ENCODE data around the gene TDRD10. TPM values are rescaled to one million over a fixed set of nuclear protein-coding genes. Genes with fewer than 3 reads are reported as not detected.

TDRD10 gene
- total and polyA plus RNA-seq, 8 donors, result 0.13 to 4.7 (median 0.39) TPM

- ATAC-seq, result no peak
- Histone ChIP-seq H3K4me3 (no peak overlapping the region), H3K9me3 (no peaks in the 10 kb centered on the region), H3K27ac (no peak overlapping the region), H3K4me1 (peaks cover 16 to 23% (median 18%) of the 10 kb centered on the region in 3 donors), H3K36me3 (peaks cover 26 to 67% (median 46%) of the 10 kb centered on the region in 3 donors), H3K27me3 (no peaks in the 10 kb centered on the region)
- DNase-seq, result no peak
- TF ChIP-seq, protein P1, sequence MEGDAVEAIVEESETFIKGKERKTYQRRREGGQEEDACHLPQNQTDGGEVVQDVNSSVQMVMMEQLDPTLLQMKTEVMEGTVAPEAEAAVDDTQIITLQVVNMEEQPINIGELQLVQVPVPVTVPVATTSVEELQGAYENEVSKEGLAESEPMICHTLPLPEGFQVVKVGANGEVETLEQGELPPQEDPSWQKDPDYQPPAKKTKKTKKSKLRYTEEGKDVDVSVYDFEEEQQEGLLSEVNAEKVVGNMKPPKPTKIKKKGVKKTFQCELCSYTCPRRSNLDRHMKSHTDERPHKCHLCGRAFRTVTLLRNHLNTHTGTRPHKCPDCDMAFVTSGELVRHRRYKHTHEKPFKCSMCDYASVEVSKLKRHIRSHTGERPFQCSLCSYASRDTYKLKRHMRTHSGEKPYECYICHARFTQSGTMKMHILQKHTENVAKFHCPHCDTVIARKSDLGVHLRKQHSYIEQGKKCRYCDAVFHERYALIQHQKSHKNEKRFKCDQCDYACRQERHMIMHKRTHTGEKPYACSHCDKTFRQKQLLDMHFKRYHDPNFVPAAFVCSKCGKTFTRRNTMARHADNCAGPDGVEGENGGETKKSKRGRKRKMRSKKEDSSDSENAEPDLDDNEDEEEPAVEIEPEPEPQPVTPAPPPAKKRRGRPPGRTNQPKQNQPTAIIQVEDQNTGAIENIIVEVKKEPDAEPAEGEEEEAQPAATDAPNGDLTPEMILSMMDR (IDR thresholded peaks at IDR 0.05), result no peak
- no peak for FAIRE-seq
- intact Hi-C loops (cut with DNase I), result loop anchor here in 1 of 3 donors (10.0 kb wide), 1 partner anchor 331 kb away; no protein-coding TSS in a partner anchor
- 68 to 72% methylated on average over 12 of the region's 12 CpGs for WGBS, 2 donors
Observed at GRCh38 chr1:154553056-154554030, 51.3 kb downstream of the TDRD10 start.

DNA sequence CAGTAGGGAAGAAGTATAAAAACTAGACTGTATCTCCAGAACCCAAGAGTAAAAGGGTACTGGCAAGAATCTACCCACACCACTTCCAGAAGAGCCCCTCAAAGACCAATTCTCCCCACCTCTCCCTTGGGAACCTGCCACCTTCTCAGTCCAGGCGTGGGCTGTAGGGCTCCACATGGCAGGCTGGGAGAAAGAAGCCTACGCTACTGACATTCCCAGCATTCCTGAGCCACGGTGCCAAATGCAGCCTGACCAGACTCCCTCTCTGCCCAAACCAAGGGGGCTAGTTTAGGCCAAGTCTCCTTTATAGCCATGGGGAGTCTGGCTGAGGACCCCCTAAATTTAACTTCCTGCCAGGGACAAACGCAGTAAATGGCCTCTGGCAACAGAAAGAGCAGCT is 54.4 kb downstream of the TDRD10 start:
- H3K4me3 ChIP-seq, result peak overlapping the region in 3 of 4 donors; percentile 88 to 90 (median 88)
- ATAC-seq (no peak), DNase-seq (no peak), FAIRE-seq (no peak)
- H3K27ac ChIP-seq, result no peak overlapping the region
- peaks cover 23 to 43% (median 27%) of the 10 kb centered on the region in 3 donors for H3K36me3 ChIP-seq
- H3K4me1 ChIP-seq, result peaks cover 8 to 12% (median 12%) of the 10 kb centered on the region in 3 donors
- no peaks in the 10 kb centered on the region for H3K27me3 ChIP-seq
- TF ChIP-seq, protein P1 (IDR thresholded peaks at IDR 0.05), result no peak
- H3K9me3 ChIP-seq, result no peaks in the 10 kb centered on the region
- intact Hi-C loops (cut with DNase I), result loop anchor here in 1 of 3 donors (10.0 kb wide), 1 partner anchor 328 kb away; no protein-coding TSS in a partner anchor
- 10 to 22% methylated on average over 4 of the region's 4 CpGs for WGBS, 2 donors

DNA sequence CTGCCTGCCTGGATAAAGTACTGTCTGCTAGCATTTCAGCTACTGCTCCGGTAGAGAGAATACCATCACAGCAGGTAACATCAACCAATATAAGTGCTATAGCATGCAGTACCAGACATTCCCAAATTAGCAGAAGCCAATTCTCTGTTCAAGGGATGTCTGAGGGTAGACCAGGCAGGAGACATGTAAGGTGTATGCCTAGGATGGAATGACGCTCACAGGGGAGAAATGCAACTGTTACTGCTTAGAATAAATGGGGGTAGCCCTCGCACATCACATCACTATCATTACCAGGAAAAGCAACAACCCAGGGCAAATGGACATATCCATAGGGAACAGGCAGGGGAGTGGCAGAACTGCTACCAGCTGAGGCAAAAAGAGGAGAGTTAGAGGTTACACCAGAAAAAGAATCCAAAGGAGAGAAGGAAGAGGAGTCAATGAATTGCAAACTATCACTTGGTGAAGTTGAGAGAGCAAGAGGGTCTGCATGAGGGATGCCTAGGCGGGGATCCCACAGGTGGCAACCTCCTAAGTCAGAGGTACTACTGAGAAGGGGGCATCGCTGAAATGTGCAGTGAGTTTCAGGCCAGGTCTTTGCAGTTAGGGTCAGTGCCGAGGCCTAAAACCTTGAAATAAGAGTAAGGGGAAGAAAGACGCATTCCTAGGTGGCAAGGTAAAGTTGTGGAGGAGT is 55.4 kb downstream of the TDRD10 start:
- H3K9me3 ChIP-seq, result no peaks in the 10 kb centered on the region
- H3K27ac ChIP-seq, result peak overlapping the region in 1 of 4 donors; percentile 66
- H3K4me3 ChIP-seq, result peak overlapping the region; percentile 88 to 91 (median 89)
- FAIRE-seq (no peak), DNase-seq (no peak), ATAC-seq (no peak)
- TF ChIP-seq, protein P1 (IDR thresholded peaks at IDR 0.05), result no peak
- H3K27me3 ChIP-seq, result no peaks in the 10 kb centered on the region
- intact Hi-C loops (cut with DNase I), result loop anchor here in 1 of 3 donors (10.0 kb wide), 1 partner anchor 327 kb away; no protein-coding TSS in a partner anchor
- H3K36me3 ChIP-seq, result peaks cover 17 to 33% (median 18%) of the 10 kb centered on the region in 3 donors
- 4% methylated on average over 7 of the region's 7 CpGs for WGBS, 2 donors
- H3K4me1 ChIP-seq, result peaks cover 8 to 12% (median 12%) of the 10 kb centered on the region in 3 donors

DNA sequence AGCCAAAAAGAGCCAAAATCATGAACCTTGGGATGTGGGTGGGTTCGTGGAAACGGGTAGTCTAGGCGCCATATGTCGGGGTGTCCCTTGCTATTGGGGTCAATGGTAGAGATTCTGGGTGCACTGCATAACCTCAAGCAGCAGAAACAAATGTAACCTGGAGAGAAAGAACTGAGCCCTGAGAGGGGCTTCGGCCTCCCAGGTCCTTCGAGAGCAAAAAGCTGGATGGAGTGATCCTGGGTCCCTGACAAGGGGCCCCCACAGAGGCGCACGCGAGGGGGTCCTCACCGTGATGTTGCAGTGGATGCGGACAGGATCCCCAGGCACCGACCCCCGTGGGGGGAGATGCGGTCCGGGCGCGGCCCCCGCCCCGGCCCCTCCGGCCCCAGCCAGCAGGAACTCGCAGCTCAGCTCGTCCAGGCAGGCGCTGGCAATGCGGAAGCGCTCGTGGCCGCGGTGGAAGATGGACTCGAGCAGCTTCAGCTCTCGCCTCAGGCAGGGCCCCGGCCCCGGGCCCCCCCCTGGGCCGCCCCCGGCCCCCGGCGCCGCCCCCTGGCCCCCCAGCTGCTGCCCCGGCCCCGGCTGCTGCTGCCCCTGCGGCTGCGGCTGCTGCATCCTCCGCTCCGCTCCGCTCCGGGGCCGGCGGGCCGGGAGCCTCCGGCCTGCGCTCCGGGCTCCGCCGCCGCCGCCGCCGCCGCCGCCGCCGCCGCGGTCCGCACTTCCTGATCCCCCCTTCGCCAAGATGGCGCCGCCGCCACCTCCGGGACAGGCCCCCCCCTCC is 56.1 kb downstream of the TDRD10 start, which contains the start of gene UBE2Q1:
Gene UBE2Q1 (minus strand): TSS at position 724 of the 781 bp plus-strand sequence. CDS start 109 bp downstream, at position 615.
- intact Hi-C loops (cut with DNase I), result loop anchor here in 1 of 3 donors (10.0 kb wide), 1 partner anchor 327 kb away; no protein-coding TSS in a partner anchor
- WGBS, 2 donors, result 1 to 2% methylated on average over 27 to 69 of the region's 69 CpGs
- H3K4me1 ChIP-seq, result peaks cover 8 to 12% (median 12%) of the 10 kb centered on the region in 3 donors
- no peaks in the 10 kb centered on the region for H3K27me3 ChIP-seq
- peak within 1 kb of the TSS; percentile 74 to 93 (median 89) for H3K27ac ChIP-seq
- FAIRE-seq (no peak), DNase-seq (peak; percentile 50 to 87 (median 70)), ATAC-seq (no peak)
- TF ChIP-seq, protein P1 (IDR thresholded peaks at IDR 0.05), result no peak
- H3K4me3 ChIP-seq, result peak within 1 kb of the TSS; percentile 88 to 91 (median 89)
- H3K36me3 ChIP-seq, result peaks cover 10 to 26% (median 13%) of the 10 kb centered on the region in 3 donors
- H3K9me3 ChIP-seq, result no peaks in the 10 kb centered on the region

All from pancreas (tissue), 10 donors.